Astrocyte of the cerebellum (primary cell): ENCODE measurements around the gene IRF8.
A peak's percentile ranks its signal among the peaks of the same experiment; 100 is the strongest.

ENCODE experiments used
- DNase-seq: peaks from one replicate; pipeline ENCODE4 v3.0.0-alpha.2; 2011; ENCODE audit warnings: low read depth
- H3K4me3 ChIP-seq: 2 replicates; pipeline ENCODE4 v1.5.1; 2011; ENCODE audit warnings: mild to moderate bottlenecking, low read depth, low read length, moderate library complexity
- in situ Hi-C: cut with HindIII; loops from 2 replicates; pipeline ENCODE4 v1.10.0; 2017; ENCODE audit warnings: low sequenced_read_pairs
- TF ChIP-seq, protein P1 (sequence below): IDR thresholded peaks from 2 replicates; pipeline ENCODE4 v1.5.1; 2012; ENCODE audit warnings: low read length, low read depth, moderate library complexity, mild to moderate bottlenecking; ENCODE audit errors: missing control alignments

The IRF8 gene

DNA sequence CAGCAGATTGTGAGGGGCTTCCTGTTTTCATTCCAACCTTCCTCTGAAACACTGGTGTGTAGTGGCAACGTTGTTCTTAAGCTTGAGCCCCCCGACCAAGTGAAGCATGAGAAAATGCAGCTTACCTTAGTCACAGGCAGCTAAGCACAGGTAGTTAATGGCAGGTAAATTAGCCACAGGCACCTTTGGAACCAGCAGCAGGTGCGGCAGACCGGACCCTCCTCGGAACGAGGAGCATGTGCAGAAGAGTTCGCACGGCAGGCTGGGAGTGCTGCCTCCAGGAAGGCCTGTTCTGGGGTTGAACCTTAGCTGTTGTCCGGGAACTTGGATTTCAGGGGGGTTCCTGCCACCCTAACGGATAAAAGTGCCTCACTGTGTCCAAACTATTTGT lies 7.2 kb upstream of the IRF8 start:
- TF ChIP-seq, protein P1, sequence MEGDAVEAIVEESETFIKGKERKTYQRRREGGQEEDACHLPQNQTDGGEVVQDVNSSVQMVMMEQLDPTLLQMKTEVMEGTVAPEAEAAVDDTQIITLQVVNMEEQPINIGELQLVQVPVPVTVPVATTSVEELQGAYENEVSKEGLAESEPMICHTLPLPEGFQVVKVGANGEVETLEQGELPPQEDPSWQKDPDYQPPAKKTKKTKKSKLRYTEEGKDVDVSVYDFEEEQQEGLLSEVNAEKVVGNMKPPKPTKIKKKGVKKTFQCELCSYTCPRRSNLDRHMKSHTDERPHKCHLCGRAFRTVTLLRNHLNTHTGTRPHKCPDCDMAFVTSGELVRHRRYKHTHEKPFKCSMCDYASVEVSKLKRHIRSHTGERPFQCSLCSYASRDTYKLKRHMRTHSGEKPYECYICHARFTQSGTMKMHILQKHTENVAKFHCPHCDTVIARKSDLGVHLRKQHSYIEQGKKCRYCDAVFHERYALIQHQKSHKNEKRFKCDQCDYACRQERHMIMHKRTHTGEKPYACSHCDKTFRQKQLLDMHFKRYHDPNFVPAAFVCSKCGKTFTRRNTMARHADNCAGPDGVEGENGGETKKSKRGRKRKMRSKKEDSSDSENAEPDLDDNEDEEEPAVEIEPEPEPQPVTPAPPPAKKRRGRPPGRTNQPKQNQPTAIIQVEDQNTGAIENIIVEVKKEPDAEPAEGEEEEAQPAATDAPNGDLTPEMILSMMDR = no peak
- no peak for DNase-seq
- H3K4me3 ChIP-seq = no peak overlapping the region
- in situ Hi-C loops = loop anchor here (5.0 kb wide), 1 partner anchor 101 kb away; no protein-coding TSS in a partner anchor

DNA sequence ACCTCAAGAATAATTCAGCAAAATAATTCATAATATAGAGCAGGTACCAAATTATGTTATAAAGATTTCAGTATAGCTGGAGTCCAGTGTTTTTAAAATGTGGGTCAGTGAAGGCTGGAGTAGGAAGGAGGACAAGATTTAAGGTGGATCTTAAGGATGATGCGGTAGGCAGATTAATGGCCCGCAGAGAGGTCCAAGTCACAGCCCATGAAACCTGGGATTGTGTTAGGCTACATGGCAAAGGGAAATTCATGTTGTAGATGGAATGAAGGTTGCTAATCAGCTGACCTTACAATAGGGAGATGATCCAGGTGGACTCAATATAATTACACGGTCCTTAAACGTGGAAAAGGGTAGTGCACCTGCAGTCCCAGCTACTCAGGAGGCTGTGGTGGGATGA lies 6.2 kb upstream of the IRF8 start:
- no peak for DNase-seq
- TF ChIP-seq, protein P1 = no peak
- no peak overlapping the region for H3K4me3 ChIP-seq
- in situ Hi-C loops = loop anchor here (5.0 kb wide), 1 partner anchor 100 kb away; no protein-coding TSS in a partner anchor

DNA sequence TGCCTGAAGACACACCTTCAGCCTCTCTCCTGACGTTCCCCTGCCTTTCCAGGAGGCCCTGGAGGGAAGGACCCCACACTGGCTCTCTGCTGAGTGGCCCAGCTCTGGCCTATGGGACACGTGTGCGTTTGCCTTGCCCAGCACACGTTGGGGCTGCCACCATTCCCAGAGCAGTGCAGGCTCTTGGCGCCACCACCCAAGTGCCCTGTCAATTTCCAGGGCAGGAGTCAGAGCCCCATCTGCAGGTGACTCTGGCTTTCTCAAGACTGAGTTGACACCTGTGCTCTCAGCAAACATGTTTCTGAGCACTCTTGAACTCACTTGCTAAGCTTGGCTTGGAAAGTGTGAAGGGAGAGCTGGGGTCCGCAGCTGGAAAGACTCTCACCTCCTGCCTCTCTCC lies 4.7 kb upstream of the IRF8 start:
- in situ Hi-C loops = loop anchor here (5.0 kb wide), 1 partner anchor 98 kb away; no protein-coding TSS in a partner anchor
- TF ChIP-seq, protein P1 = no peak
- no peak overlapping the region for H3K4me3 ChIP-seq
- no peak for DNase-seq

DNA sequence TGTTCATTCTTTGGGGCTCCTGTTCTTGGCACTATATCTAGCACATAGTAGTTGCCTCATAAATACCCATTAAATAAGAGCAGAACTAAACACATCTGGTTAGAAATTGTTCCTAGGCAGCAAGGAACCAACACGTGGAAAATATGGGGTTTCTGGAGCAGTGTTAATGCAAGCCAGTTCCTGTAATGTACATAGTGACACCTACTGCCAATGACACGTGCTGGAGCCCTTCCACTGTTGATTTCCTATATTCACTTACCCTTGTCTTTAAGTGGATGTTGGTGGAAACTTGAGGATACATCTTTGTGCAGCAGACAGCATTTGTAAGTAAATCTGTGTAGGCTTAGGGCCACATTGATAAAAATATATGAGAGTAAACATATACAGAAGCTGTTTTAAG lies 1.6 kb upstream of the IRF8 start:
- no peak overlapping the region for H3K4me3 ChIP-seq
- TF ChIP-seq, protein P1 = no peak
- in situ Hi-C loops = no loop called here
- no peak for DNase-seq

DNA sequence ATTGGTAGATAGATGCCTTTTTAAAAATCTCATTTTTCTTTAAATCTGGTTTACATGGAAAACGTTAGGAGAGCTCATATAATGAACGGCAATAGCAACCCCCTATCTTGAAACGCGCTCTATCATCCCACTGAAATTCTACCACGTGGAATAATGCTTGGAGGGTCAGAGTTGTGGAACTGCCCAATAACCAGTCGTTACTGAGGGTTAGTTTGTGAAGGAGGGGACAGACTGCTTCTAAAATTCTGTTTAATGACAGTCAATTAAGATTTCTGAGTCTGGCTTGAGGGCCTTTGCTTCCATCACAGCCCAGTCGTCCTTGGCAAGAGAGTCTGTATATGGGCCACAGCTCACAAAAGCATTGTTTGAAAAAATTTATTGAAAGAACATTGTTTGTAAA lies 482 bp downstream of the IRF8 start:
- DNase-seq = no peak
- peak overlapping the region; percentile 40 for H3K4me3 ChIP-seq
- TF ChIP-seq, protein P1 = no peak
- in situ Hi-C loops = no loop called here

DNA sequence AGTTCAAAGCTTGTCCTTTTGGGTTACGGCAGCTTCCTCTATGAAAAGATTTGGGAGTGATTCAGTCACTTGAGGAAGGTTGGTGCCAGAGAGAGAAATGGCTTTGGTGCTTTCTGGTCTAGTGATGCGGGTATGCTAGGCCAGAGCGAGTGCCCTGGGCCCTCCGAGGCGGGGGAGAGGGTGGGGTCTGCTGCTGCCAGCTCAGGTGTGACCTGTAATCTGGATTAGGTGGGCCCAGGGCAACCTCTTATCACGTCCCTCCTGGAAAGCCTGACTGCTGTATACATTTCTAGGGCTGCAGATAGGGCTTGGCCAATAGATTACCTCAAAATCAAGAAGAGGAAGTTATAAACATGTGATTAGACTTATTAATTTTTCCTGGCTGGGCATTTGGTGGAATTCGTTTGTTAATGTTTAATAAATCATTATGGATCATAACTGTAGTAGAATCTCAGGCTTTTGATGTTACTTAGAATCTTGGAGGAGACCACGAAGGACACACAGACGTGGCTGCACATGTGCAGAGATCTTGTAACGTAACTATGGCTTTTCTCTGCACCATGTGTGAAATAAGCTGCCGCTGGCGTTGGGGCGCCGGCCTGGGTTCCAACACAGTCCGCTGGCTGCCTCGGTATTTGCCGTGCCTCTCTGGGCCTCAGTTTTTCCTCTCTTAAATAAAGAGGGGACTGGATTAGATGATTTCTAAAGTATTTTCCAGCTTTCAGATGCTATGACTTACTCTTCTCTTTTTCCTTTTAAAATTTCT lies 1.2 kb downstream of the IRF8 start:
- DNase-seq = no peak
- TF ChIP-seq, protein P1 = no peak
- H3K4me3 ChIP-seq = no peak overlapping the region
- in situ Hi-C loops = no loop called here
